ENCODE data around the gene MYH14. TPM values are rescaled to one million over a fixed set of nuclear protein-coding genes. Genes with fewer than 3 reads are reported as not detected.
A peak's percentile ranks its signal among the peaks of the same experiment; 100 is the strongest.

Gene MYH14
- total and polyA plus RNA-seq, 9 of the 15 experiments (the other 6 are each of a cell fraction or from before 2014, with no cell fraction given), result 0.04 to 0.86 (median 0.19) TPM; not detected in 2

- TF ChIP-seq ZNF41 (CRISPR knock-in tag; conservative IDR thresholded peaks at IDR 0.05), result no peak
- TF ChIP-seq RCOR1 (IDR thresholded peaks at IDR 0.05; ENCODE audit: borderline replicate concordance in 1 of 2, low read depth in 2 of 2, low read length in 2 of 2), result peak in 1 of 2 experiments; percentile 82; a peak in 3 of 4 replicates
- peak; percentile 70; the same call in 1 of the 2 replicates for TF ChIP-seq NBN (IDR thresholded peaks at IDR 0.05; ENCODE audit: low read depth)
- TF ChIP-seq PHF21A (IDR thresholded peaks at IDR 0.05; ENCODE audit: borderline replicate concordance, low read depth), result no peak
- no peak for TF ChIP-seq GTF2B (IDR thresholded peaks at IDR 0.05; ENCODE audit: extremely low read depth, insufficient read length)
- no peak for TF ChIP-seq FOXJ2 (tag; IDR thresholded peaks at IDR 0.05)
- TF ChIP-seq ZFPM2 (CRISPR knock-in tag; IDR thresholded peaks at IDR 0.05), result no peak
- TF ChIP-seq RBM22 (IDR thresholded peaks at IDR 0.05; ENCODE audit: low read depth, low read length, poor library complexity, severe bottlenecking), result no peak
- TF ChIP-seq POU5F1 (IDR thresholded peaks at IDR 0.05; ENCODE audit: borderline replicate concordance, low read depth, low read length, partially characterized antibody), result no peak
- peak; percentile 100 for TF ChIP-seq TCF3 (CRISPR knock-in tag; IDR thresholded peaks at IDR 0.05)
- TF ChIP-seq KDM2B (CRISPR knock-in tag; IDR thresholded peaks at IDR 0.05), result no peak
- 0 out of 2 replicates have a peak, but pooled peaks have one; percentile 46 for TF ChIP-seq MEF2A (IDR thresholded peaks at IDR 0.05; ENCODE audit: control insufficient read depth, low read depth, low read length)
- no peak for TF ChIP-seq ZNF79 (CRISPR knock-in tag; IDR thresholded peaks at IDR 0.05; ENCODE audit: low read depth)
- TF ChIP-seq, protein P1, sequence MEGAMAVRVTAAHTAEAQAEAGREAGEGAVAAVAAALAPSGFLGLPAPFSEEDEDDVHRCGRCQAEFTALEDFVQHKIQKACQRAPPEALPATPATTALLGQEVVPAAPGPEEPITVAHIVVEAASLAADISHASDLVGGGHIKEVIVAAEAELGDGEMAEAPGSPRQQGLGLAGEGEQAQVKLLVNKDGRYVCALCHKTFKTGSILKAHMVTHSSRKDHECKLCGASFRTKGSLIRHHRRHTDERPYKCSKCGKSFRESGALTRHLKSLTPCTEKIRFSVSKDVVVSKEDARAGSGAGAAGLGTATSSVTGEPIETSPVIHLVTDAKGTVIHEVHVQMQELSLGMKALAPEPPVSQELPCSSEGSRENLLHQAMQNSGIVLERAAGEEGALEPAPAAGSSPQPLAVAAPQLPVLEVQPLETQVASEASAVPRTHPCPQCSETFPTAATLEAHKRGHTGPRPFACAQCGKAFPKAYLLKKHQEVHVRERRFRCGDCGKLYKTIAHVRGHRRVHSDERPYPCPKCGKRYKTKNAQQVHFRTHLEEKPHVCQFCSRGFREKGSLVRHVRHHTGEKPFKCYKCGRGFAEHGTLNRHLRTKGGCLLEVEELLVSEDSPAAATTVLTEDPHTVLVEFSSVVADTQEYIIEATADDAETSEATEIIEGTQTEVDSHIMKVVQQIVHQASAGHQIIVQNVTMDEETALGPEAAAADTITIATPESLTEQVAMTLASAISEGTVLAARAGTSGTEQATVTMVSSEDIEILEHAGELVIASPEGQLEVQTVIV (CRISPR knock-in tag; IDR thresholded peaks at IDR 0.05; ENCODE audit: borderline replicate concordance), result no peak
- no peak for TF ChIP-seq PYGO2 (tag; IDR thresholded peaks at IDR 0.05)
- 0 out of 2 replicates have a peak, but pooled peaks have one; percentile 32 for TF ChIP-seq ZNF24 (IDR thresholded peaks at IDR 0.05)
- TF ChIP-seq SMARCA4 (IDR thresholded peaks at IDR 0.05), result peak; percentile 98
- no peak for TF ChIP-seq EHMT2 (IDR thresholded peaks at IDR 0.05)
- TF ChIP-seq EP300 (IDR thresholded peaks at IDR 0.05; ENCODE audit: low read length), result peak; percentile 96
- no peak for TF ChIP-seq SUPT5H (IDR thresholded peaks at IDR 0.05)
- no peak for TF ChIP-seq SAFB2 (IDR thresholded peaks at IDR 0.05; ENCODE audit: borderline replicate concordance, low read depth, low read length, severe bottlenecking)
- TF ChIP-seq NKRF (IDR thresholded peaks at IDR 0.05; ENCODE audit: borderline replicate concordance), result no peak
- TF ChIP-seq EGR1 (conservative IDR thresholded peaks at IDR 0.05), result peak; percentile 54
- no peak for TF ChIP-seq HLTF (IDR thresholded peaks at IDR 0.05)
- no peak for TF ChIP-seq ETS2 (tag; IDR thresholded peaks at IDR 0.05; ENCODE audit: borderline replicate concordance, poor library complexity, severe bottlenecking)
- TF ChIP-seq FOXA1 (IDR thresholded peaks at IDR 0.05; ENCODE audit: borderline replicate concordance), result no peak
- no peak for TF ChIP-seq ZNF121 (CRISPR knock-in tag; conservative IDR thresholded peaks at IDR 0.05)
Measured at GRCh38 chr19:50269653-50270052, 66.2 kb downstream of the MYH14 start (continued).

Data from K562 (cell line).